Osteoblast (primary cell): Measurements from ENCODE around the gene RNF144A. TPM values are rescaled to one million over a fixed set of nuclear protein-coding genes. Genes with fewer than 3 reads are reported as not detected.

Source experiments
- DNase-seq: peaks from one replicate; pipeline ENCODE4 v3.0.0; 2011; ENCODE audit warnings: low spot score, mixed read lengths; ENCODE audit not compliant: insufficient read length; ENCODE audit errors: missing footprints
- H2AFZ ChIP-seq: 2 replicates; pipeline ENCODE4 v1.6.0; 2011; ENCODE audit warnings: mild to moderate bottlenecking, low read length
- H3K27ac ChIP-seq: 2 replicates; pipeline ENCODE4 v1.5.1; 2011; ENCODE audit warnings: mild to moderate bottlenecking, low read depth, low read length, moderate library complexity
- H3K27me3 ChIP-seq: 2 replicates; pipeline ENCODE4 v1.6.0; 2012; ENCODE audit warnings: mild to moderate bottlenecking, control low read depth, inconsistent platforms, low read length, moderate library complexity; ENCODE audit not compliant: insufficient read depth
- H3K36me3 ChIP-seq: 2 replicates; pipeline ENCODE4 v1.5.1; 2011; ENCODE audit warnings: mild to moderate bottlenecking, low read length, control low read depth, moderate library complexity; ENCODE audit not compliant: insufficient read depth
- H3K4me1 ChIP-seq: 2 replicates; pipeline ENCODE4 v1.5.1; 2011; ENCODE audit warnings: mild to moderate bottlenecking, low read length, control low read depth, moderate library complexity; ENCODE audit not compliant: insufficient read depth
- H3K4me2 ChIP-seq: 2 replicates; pipeline ENCODE4 v1.6.0; 2011; ENCODE audit warnings: mild to moderate bottlenecking, low read length; ENCODE audit not compliant: insufficient read depth
- H3K4me3 ChIP-seq: fragments of 200-600 bp; sonication (generic); 3 replicates; pipeline ENCODE4 v1.5.1; 2012; ENCODE audit warnings: mild to moderate bottlenecking, low read length, inconsistent platforms; ENCODE audit not compliant: insufficient read depth
- H3K79me2 ChIP-seq: 2 replicates; pipeline ENCODE4 v1.6.0; 2012; ENCODE audit warnings: mild to moderate bottlenecking, low read length, control low read depth, inconsistent platforms; ENCODE audit not compliant: insufficient read depth
- H3K9me3 ChIP-seq: 2 replicates; pipeline ENCODE4 v1.5.1; 2011; ENCODE audit warnings: low read depth, low read length, control low read depth
- H4K20me1 ChIP-seq: 2 replicates; pipeline ENCODE4 v1.6.0; 2012; ENCODE audit warnings: mild to moderate bottlenecking, low read length, control low read depth; ENCODE audit not compliant: insufficient read depth
- total RNA-seq: library from RNA; depleted of rRNA; stranded (reverse); fragments of >200 nt; gene quantifications from 2 replicates; pipeline ENCODE4 v1.2.3, GENCODE V29; 2012
- TF ChIP-seq, protein P1 (sequence below): IDR thresholded peaks from 2 replicates; pipeline ENCODE4 v1.5.1; 2011; ENCODE audit warnings: mild to moderate bottlenecking, low read depth, low read length, moderate library complexity; ENCODE audit errors: extremely low read depth

RNF144A gene
- total RNA-seq, 1 donor: 15.9 TPM

DNA sequence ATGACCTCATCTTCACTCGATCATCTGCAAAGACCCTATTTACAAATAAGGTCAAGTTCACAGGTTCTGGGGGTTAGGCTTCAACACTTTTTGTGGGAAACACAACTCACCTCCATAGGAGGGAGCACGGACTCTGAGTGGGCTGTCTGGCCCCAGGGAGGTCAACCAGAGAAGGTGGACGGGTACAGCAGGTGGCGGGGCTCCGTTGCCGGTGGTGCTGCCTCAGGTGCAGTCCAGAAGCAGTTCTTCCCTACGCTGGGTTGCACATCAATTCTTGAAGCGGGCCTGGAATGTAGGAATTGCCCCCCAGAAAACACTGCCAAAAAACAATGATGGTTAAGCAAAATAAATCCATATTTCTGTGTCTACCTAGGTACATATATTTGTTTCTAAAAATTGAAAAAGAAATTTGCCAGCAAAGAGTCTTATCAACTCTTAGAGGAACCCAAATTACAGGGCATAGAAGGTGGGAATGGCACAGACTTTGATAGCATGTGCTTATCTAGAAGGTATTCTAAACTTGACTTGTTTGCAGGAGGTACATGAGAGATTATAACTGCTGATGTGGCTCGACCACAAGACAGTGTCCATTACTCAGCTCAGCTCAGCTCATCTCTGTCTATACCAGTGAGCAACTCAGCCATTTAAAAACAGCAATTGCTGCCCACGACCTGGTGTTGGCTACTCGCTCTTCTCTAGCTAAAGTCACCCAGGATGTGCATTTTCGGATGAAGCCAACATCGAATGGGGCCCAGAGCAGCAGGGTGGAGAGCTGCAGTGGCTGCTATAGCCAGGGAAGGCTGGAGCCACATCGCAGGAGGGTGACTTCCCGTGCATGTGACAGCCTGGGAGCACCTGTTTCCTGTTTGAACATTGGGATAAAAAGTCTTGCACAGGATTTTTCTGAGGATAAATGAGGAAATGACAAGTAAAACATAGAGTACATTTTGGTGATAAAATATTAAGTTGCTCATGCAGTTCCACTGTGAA lies 128.7 kb downstream of the RNF144A start:
- Histone ChIP-seq H3K4me1 (no peaks in the 10 kb centered on the region), H2AFZ (no peak overlapping the region), H4K20me1 (no peaks in the 10 kb centered on the region), H3K79me2 (no peaks in the 10 kb centered on the region), H3K9me3 (no peaks in the 10 kb centered on the region), H3K27ac (no peak overlapping the region), H3K36me3 (no peaks in the 10 kb centered on the region), H3K4me2 (no peak overlapping the region), H3K27me3 (no peaks in the 10 kb centered on the region), H3K4me3 (no peak overlapping the region)
- TF ChIP-seq, protein P1, sequence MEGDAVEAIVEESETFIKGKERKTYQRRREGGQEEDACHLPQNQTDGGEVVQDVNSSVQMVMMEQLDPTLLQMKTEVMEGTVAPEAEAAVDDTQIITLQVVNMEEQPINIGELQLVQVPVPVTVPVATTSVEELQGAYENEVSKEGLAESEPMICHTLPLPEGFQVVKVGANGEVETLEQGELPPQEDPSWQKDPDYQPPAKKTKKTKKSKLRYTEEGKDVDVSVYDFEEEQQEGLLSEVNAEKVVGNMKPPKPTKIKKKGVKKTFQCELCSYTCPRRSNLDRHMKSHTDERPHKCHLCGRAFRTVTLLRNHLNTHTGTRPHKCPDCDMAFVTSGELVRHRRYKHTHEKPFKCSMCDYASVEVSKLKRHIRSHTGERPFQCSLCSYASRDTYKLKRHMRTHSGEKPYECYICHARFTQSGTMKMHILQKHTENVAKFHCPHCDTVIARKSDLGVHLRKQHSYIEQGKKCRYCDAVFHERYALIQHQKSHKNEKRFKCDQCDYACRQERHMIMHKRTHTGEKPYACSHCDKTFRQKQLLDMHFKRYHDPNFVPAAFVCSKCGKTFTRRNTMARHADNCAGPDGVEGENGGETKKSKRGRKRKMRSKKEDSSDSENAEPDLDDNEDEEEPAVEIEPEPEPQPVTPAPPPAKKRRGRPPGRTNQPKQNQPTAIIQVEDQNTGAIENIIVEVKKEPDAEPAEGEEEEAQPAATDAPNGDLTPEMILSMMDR: no peak
- DNase-seq: no peak

DNA sequence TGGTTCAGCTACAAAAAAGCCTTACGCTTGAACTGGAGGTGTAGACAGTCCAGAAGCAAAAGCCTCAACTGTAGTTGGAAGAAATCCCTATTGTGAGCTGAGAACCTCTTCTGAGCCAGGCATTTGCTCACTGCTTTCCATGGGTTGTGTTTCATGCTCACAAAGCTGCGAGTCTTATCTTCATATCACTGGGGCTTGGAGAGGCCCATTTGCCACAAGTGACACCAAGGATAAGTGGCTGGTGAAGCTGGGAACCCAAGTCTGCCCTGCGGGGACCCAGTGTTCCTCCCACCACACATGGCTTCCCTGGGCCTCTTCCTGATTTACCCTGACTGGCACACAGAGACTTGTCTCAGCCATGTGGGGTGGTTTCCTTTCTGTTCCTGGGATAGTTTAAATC lies 130.4 kb downstream of the RNF144A start:
- TF ChIP-seq, protein P1: no peak
- H4K20me1 ChIP-seq: no peaks in the 10 kb centered on the region
- H2AFZ ChIP-seq: no peak overlapping the region
- no peaks in the 10 kb centered on the region for H3K27me3 ChIP-seq
- DNase-seq: no peak
- H3K27ac ChIP-seq: no peak overlapping the region
- no peaks in the 10 kb centered on the region for H3K79me2 ChIP-seq
- no peak overlapping the region for H3K4me2 ChIP-seq
- H3K9me3 ChIP-seq: no peaks in the 10 kb centered on the region
- H3K4me3 ChIP-seq: no peak overlapping the region
- H3K36me3 ChIP-seq: no peaks in the 10 kb centered on the region
- H3K4me1 ChIP-seq: no peaks in the 10 kb centered on the region

DNA sequence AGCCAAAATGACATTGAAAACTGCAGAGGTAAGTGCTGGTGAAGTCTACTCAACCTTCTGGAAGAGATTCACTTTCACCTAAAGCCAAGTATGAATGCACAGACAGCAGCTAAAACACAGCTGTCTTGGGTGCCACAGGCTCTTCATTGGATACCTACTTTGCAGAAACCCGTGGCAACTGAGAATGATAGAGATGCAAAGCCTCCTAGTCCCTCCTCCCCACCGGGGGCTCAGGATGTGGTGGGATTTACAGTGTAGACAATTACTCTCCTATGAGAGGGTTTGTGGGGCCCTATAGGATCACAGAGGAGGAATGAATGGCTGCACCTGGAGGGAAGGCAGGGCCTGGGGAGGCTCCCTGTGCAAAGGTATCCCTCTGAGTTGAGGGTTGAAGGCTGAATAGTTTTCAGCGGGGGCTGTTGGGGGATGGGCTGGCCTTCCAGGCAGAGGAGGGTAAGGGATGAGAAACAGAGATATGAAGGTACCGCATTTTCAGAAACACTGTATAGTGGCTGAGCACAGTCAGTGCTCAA lies 131.6 kb downstream of the RNF144A start:
- no peaks in the 10 kb centered on the region for H4K20me1 ChIP-seq
- no peak for DNase-seq
- H3K4me3 ChIP-seq: no peak overlapping the region
- H3K36me3 ChIP-seq: no peaks in the 10 kb centered on the region
- no peaks in the 10 kb centered on the region for H3K79me2 ChIP-seq
- H2AFZ ChIP-seq: no peak overlapping the region
- TF ChIP-seq, protein P1: no peak
- H3K27ac ChIP-seq: no peak overlapping the region
- no peaks in the 10 kb centered on the region for H3K9me3 ChIP-seq
- no peaks in the 10 kb centered on the region for H3K27me3 ChIP-seq
- H3K4me1 ChIP-seq: no peaks in the 10 kb centered on the region
- H3K4me2 ChIP-seq: no peak overlapping the region

DNA sequence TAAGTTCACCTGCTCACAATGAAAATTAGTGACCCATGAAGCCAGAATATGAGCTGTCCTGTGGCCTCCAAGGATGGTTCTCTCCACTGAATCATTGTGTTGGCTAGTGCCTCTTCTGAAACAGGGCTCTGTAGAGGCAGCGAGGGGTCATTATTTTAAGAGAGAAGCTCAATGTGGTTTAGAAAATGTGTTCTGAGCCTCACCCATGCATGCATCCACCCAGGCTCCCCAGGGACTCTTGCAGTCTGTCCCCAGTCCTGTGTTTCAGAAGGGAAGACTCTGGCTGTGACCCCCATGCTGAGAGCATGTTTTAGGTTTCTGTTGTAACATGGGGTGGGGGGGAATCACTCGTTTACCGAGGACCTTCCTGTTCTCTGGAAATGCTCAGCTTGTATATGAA lies 135.2 kb downstream of the RNF144A start:
- H3K79me2 ChIP-seq: no peaks in the 10 kb centered on the region
- H3K27ac ChIP-seq: no peak overlapping the region
- TF ChIP-seq, protein P1: no peak
- no peaks in the 10 kb centered on the region for H3K36me3 ChIP-seq
- no peak overlapping the region for H3K4me2 ChIP-seq
- H3K4me3 ChIP-seq: no peak overlapping the region
- no peak overlapping the region for H2AFZ ChIP-seq
- H4K20me1 ChIP-seq: no peaks in the 10 kb centered on the region
- no peaks in the 10 kb centered on the region for H3K4me1 ChIP-seq
- H3K9me3 ChIP-seq: no peaks in the 10 kb centered on the region
- H3K27me3 ChIP-seq: no peaks in the 10 kb centered on the region
- DNase-seq: no peak
